ENCODE data around the gene RAB27A.

RAB27A gene

GRCh38 chr15:55234104-55234799, 55.4 kb downstream of the RAB27A start:
- Histone ChIP-seq H3K36me3 (ENCODE audit: control insufficient read depth in 1 of 2, insufficient read depth in 2 of 2, low read length in 2 of 2) (no peaks in the 10 kb centered on the region), H3K4me3 (ENCODE audit: low read depth in 1 of 2, low read length in 2 of 2) (no peak overlapping the region), H3K9me3 (ENCODE audit: control insufficient read depth in 1 of 2, low read length in 2 of 2) (no peaks in the 10 kb centered on the region), H3K27me3 (ENCODE audit: low read depth, low read length) (no peaks in the 10 kb centered on the region), H3K4me1 (ENCODE audit: control insufficient read depth in 1 of 2, insufficient read depth in 2 of 2, low read length in 2 of 2) (peaks cover 0 to 3% of the 10 kb centered on the region in 2 donors), H3K27ac (ENCODE audit: low read length) (no peak overlapping the region)

- peaks cover 0 to 8% of the 10 kb centered on the region in 2 donors for H3K36me3 ChIP-seq (ENCODE audit: control insufficient read depth in 1 of 2, insufficient read depth in 2 of 2, low read length in 2 of 2)
- H3K4me1 ChIP-seq (ENCODE audit: control insufficient read depth in 1 of 2, insufficient read depth in 2 of 2, low read length in 2 of 2) = peaks cover 0 to 3% of the 10 kb centered on the region in 2 donors
- no peaks in the 10 kb centered on the region for H3K9me3 ChIP-seq (ENCODE audit: control insufficient read depth in 1 of 2, low read length in 2 of 2)
- H3K4me3 ChIP-seq (ENCODE audit: low read depth in 1 of 2, low read length in 2 of 2) = no peak overlapping the region
- no peak overlapping the region for H3K27ac ChIP-seq (ENCODE audit: low read length)
- no peaks in the 10 kb centered on the region for H3K27me3 ChIP-seq (ENCODE audit: low read depth, low read length)
Observed at GRCh38 chr15:55231455-55231854, 58.2 kb downstream of the RAB27A start.

- Histone ChIP-seq H3K27ac (ENCODE audit: low read length) (no peak overlapping the region), H3K4me1 (ENCODE audit: control insufficient read depth in 1 of 2, insufficient read depth in 2 of 2, low read length in 2 of 2) (peaks cover 0 to 3% of the 10 kb centered on the region in 2 donors), H3K36me3 (ENCODE audit: control insufficient read depth in 1 of 2, insufficient read depth in 2 of 2, low read length in 2 of 2) (peaks cover 0 to 11% of the 10 kb centered on the region in 2 donors), H3K9me3 (ENCODE audit: control insufficient read depth in 1 of 2, low read length in 2 of 2) (no peaks in the 10 kb centered on the region), H3K27me3 (ENCODE audit: low read depth, low read length) (no peaks in the 10 kb centered on the region), H3K4me3 (ENCODE audit: low read depth in 1 of 2, low read length in 2 of 2) (no peak overlapping the region)
Observed at GRCh38 chr15:55230953-55231352, 58.7 kb downstream of the RAB27A start.

- Histone ChIP-seq H3K36me3 (ENCODE audit: control insufficient read depth in 1 of 2, insufficient read depth in 2 of 2, low read length in 2 of 2) (peaks cover 0 to 11% of the 10 kb centered on the region in 2 donors), H3K9me3 (ENCODE audit: control insufficient read depth in 1 of 2, low read length in 2 of 2) (no peaks in the 10 kb centered on the region), H3K4me1 (ENCODE audit: control insufficient read depth in 1 of 2, insufficient read depth in 2 of 2, low read length in 2 of 2) (peaks cover 0 to 3% of the 10 kb centered on the region in 2 donors), H3K27ac (ENCODE audit: low read length) (no peak overlapping the region), H3K27me3 (ENCODE audit: low read depth, low read length) (no peaks in the 10 kb centered on the region), H3K4me3 (ENCODE audit: low read depth in 1 of 2, low read length in 2 of 2) (no peak overlapping the region)
Observed at GRCh38 chr15:55230051-55230670, 59.5 kb downstream of the RAB27A start.

GRCh38 chr15:55226127-55226526, 63.5 kb downstream of the RAB27A start:
- Histone ChIP-seq H3K4me1 (ENCODE audit: control insufficient read depth in 1 of 2, insufficient read depth in 2 of 2, low read length in 2 of 2) (peaks cover 0 to 3% of the 10 kb centered on the region in 2 donors), H3K36me3 (ENCODE audit: control insufficient read depth in 1 of 2, insufficient read depth in 2 of 2, low read length in 2 of 2) (peaks cover 6 to 20% of the 10 kb centered on the region in 2 donors), H3K27ac (ENCODE audit: low read length) (no peak overlapping the region)

GRCh38 chr15:55224892-55225291, 64.7 kb downstream of the RAB27A start:
- Histone ChIP-seq H3K27me3 (ENCODE audit: low read depth, low read length) (no peaks in the 10 kb centered on the region), H3K4me3 (ENCODE audit: low read depth in 1 of 2, low read length in 2 of 2) (no peak overlapping the region), H3K27ac (ENCODE audit: low read length) (no peak overlapping the region), H3K36me3 (ENCODE audit: control insufficient read depth in 1 of 2, insufficient read depth in 2 of 2, low read length in 2 of 2) (peaks cover 6 to 26% of the 10 kb centered on the region in 2 donors), H3K4me1 (ENCODE audit: control insufficient read depth in 1 of 2, insufficient read depth in 2 of 2, low read length in 2 of 2) (peaks cover 0 to under 1% of the 10 kb centered on the region in 2 donors), H3K9me3 (ENCODE audit: control insufficient read depth in 1 of 2, low read length in 2 of 2) (no peaks in the 10 kb centered on the region)

More at GRCh38 chr15:55226127-55226526, 63.5 kb downstream of the RAB27A start:
- H3K4me3 ChIP-seq (ENCODE audit: low read depth in 1 of 2, low read length in 2 of 2) = no peak overlapping the region
- no peaks in the 10 kb centered on the region for H3K27me3 ChIP-seq (ENCODE audit: low read depth, low read length)
- H3K9me3 ChIP-seq (ENCODE audit: control insufficient read depth in 1 of 2, low read length in 2 of 2) = no peaks in the 10 kb centered on the region

GRCh38 chr15:55222588-55222987, 67.0 kb downstream of the RAB27A start:
- no peaks in the 10 kb centered on the region for H3K27me3 ChIP-seq (ENCODE audit: low read depth, low read length)
- no peaks in the 10 kb centered on the region for H3K9me3 ChIP-seq (ENCODE audit: control insufficient read depth in 1 of 2, low read length in 2 of 2)
- H3K4me3 ChIP-seq (ENCODE audit: low read depth in 1 of 2, low read length in 2 of 2) = no peak overlapping the region
- H3K27ac ChIP-seq (ENCODE audit: low read length) = no peak overlapping the region
- peaks cover 14 to 18% of the 10 kb centered on the region in 2 donors for H3K36me3 ChIP-seq (ENCODE audit: control insufficient read depth in 1 of 2, insufficient read depth in 2 of 2, low read length in 2 of 2)
- no peaks in the 10 kb centered on the region for H3K4me1 ChIP-seq (ENCODE audit: control insufficient read depth in 1 of 2, insufficient read depth in 2 of 2, low read length in 2 of 2)

- no peaks in the 10 kb centered on the region for H3K9me3 ChIP-seq (ENCODE audit: control insufficient read depth in 1 of 2, low read length in 2 of 2)
- H3K4me1 ChIP-seq (ENCODE audit: control insufficient read depth in 1 of 2, insufficient read depth in 2 of 2, low read length in 2 of 2) = no peaks in the 10 kb centered on the region
- H3K4me3 ChIP-seq (ENCODE audit: low read depth in 1 of 2, low read length in 2 of 2) = no peak overlapping the region
- peaks cover 14 to 18% of the 10 kb centered on the region in 2 donors for H3K36me3 ChIP-seq (ENCODE audit: control insufficient read depth in 1 of 2, insufficient read depth in 2 of 2, low read length in 2 of 2)
- H3K27ac ChIP-seq (ENCODE audit: low read length) = peak overlapping the region; percentile 74
- no peaks in the 10 kb centered on the region for H3K27me3 ChIP-seq (ENCODE audit: low read depth, low read length)
Observed at GRCh38 chr15:55221090-55222011, 68.3 kb downstream of the RAB27A start.

- Histone ChIP-seq H3K27ac (ENCODE audit: low read length) (peak overlapping the region; percentile 74), H3K36me3 (ENCODE audit: control insufficient read depth in 1 of 2, insufficient read depth in 2 of 2, low read length in 2 of 2) (peaks cover 14 to 15% of the 10 kb centered on the region in 2 donors), H3K9me3 (ENCODE audit: control insufficient read depth in 1 of 2, low read length in 2 of 2) (no peaks in the 10 kb centered on the region), H3K4me3 (ENCODE audit: low read depth in 1 of 2, low read length in 2 of 2) (no peak overlapping the region), H3K27me3 (ENCODE audit: low read depth, low read length) (no peaks in the 10 kb centered on the region), H3K4me1 (ENCODE audit: control insufficient read depth in 1 of 2, insufficient read depth in 2 of 2, low read length in 2 of 2) (no peaks in the 10 kb centered on the region)
Observed at GRCh38 chr15:55220606-55221005, 69.0 kb downstream of the RAB27A start.

- Histone ChIP-seq H3K27ac (ENCODE audit: low read length) (peak overlapping the region; percentile 46), H3K4me1 (ENCODE audit: control insufficient read depth in 1 of 2, insufficient read depth in 2 of 2, low read length in 2 of 2) (no peaks in the 10 kb centered on the region), H3K36me3 (ENCODE audit: control insufficient read depth in 1 of 2, insufficient read depth in 2 of 2, low read length in 2 of 2) (peaks cover 8 to 15% of the 10 kb centered on the region in 2 donors), H3K4me3 (ENCODE audit: low read depth in 1 of 2, low read length in 2 of 2) (no peak overlapping the region), H3K27me3 (ENCODE audit: low read depth, low read length) (no peaks in the 10 kb centered on the region), H3K9me3 (ENCODE audit: control insufficient read depth in 1 of 2, low read length in 2 of 2) (no peaks in the 10 kb centered on the region)
Observed at GRCh38 chr15:55218056-55218455, 71.6 kb downstream of the RAB27A start.

GRCh38 chr15:55204464-55204863, 85.1 kb downstream of the RAB27A start:
- Histone ChIP-seq H3K4me1 (ENCODE audit: control insufficient read depth in 1 of 2, insufficient read depth in 2 of 2, low read length in 2 of 2) (no peaks in the 10 kb centered on the region), H3K9me3 (ENCODE audit: control insufficient read depth in 1 of 2, low read length in 2 of 2) (no peaks in the 10 kb centered on the region), H3K36me3 (ENCODE audit: control insufficient read depth in 1 of 2, insufficient read depth in 2 of 2, low read length in 2 of 2) (peaks cover 7 to 11% of the 10 kb centered on the region in 2 donors), H3K27me3 (ENCODE audit: low read depth, low read length) (no peaks in the 10 kb centered on the region), H3K4me3 (ENCODE audit: low read depth in 1 of 2, low read length in 2 of 2) (no peak overlapping the region), H3K27ac (ENCODE audit: low read length) (no peak overlapping the region)

All from muscle layer of duodenum (tissue), 2 donors.